LHCN-M2 (cell line): ENCODE measurements around the gene BATF2. TPM values are rescaled to one million over a fixed set of nuclear protein-coding genes. Genes with fewer than 3 reads are reported as not detected.
"Not testable (repeated sequence)": the region's sequence is repeated elsewhere in the genome, so short reads cannot be mapped to it uniquely, and the experiment has no call there.

Experiments used
- DNase-seq: peaks from one replicate; pipeline ENCODE4 v3.0.0-alpha.2; 2012; ENCODE audit warnings: low read depth
- polyA plus RNA-seq: library from polyadenylated mRNA; unstranded; fragments of >200 nt; gene quantifications from one replicate; pipeline ENCODE4 v1.2.1, GENCODE V29; 2012; ENCODE audit warnings: missing spikeins
- total RNA-seq: library from RNA; depleted of rRNA; stranded (reverse); fragments of >200 nt; gene quantifications from 2 replicates; pipeline ENCODE4 v1.2.3, GENCODE V29; 2014; rRNA removed

The BATF2 gene
- 0.19 and 0.40 TPM in 2 replicates for total RNA-seq
- polyA plus RNA-seq: 0.57 TPM

- peak; percentile 83 for DNase-seq
Measured at GRCh38 chr11:64996710-64997380, at the start of gene BATF2. Gene BATF2 (minus strand): TSS chr11:64996971. CDS start chr11:64996914, 57 bp downstream.

- no peak for DNase-seq
Measured at GRCh38 chr11:65045728-65046127, 49.0 kb upstream of the BATF2 start.

GRCh38 chr11:65045061-65045460 lies 48.3 kb upstream of the BATF2 start:
- no peak for DNase-seq

- no peak for DNase-seq
Measured at GRCh38 chr11:65043881-65044501, 47.2 kb upstream of the BATF2 start.

GRCh38 chr11:65042891-65043290 lies 46.1 kb upstream of the BATF2 start:
- no peak for DNase-seq

- peak; percentile 96 for DNase-seq
Measured at GRCh38 chr11:65040847-65041622, 44.3 kb upstream of the BATF2 start, which contains the start of gene SAC3D1. Gene SAC3D1 (plus strand): TSS chr11:65041210. CDS start chr11:65041293, 83 bp downstream.

- no peak for DNase-seq
Measured at GRCh38 chr11:65040520-65040846, 43.7 kb upstream of the BATF2 start.

GRCh38 chr11:65036931-65037330 lies 40.2 kb upstream of the BATF2 start:
- DNase-seq: no peak

- DNase-seq: no peak
Measured at GRCh38 chr11:65035579-65035978, 38.8 kb upstream of the BATF2 start.

GRCh38 chr11:65034423-65034822 lies 37.7 kb upstream of the BATF2 start:
- no peak for DNase-seq

GRCh38 chr11:65032216-65032615 lies 35.4 kb upstream of the BATF2 start:
- no peak for DNase-seq

- peak; percentile 95 for DNase-seq
Measured at GRCh38 chr11:65027213-65028067, 30.7 kb upstream of the BATF2 start, which contains the start of gene SNX15. Gene SNX15 (plus strand): TSS chr11:65027439. CDS start chr11:65027538, 99 bp downstream.

GRCh38 chr11:65026810-65027209 lies 30.0 kb upstream of the BATF2 start:
- no peak for DNase-seq

GRCh38 chr11:65023502-65023901 lies 26.7 kb upstream of the BATF2 start:
- not testable (repeated sequence) for DNase-seq

GRCh38 chr11:65021509-65021908 lies 24.7 kb upstream of the BATF2 start:
- DNase-seq: no peak

GRCh38 chr11:65021003-65021402 lies 24.2 kb upstream of the BATF2 start:
- DNase-seq: no peak

GRCh38 chr11:65019824-65020223 lies 23.1 kb upstream of the BATF2 start:
- DNase-seq: no peak

GRCh38 chr11:65017937-65018336 lies 21.2 kb upstream of the BATF2 start:
- no peak for DNase-seq

GRCh38 chr11:65016705-65017104 lies 19.9 kb upstream of the BATF2 start:
- DNase-seq: no peak

GRCh38 chr11:65014726-65015227 lies 18.0 kb upstream of the BATF2 start:
- DNase-seq: no peak
